HG02610 (cell line): ENCODE data around the gene HHIP.
"Not testable (repeated sequence)": the region's sequence is repeated elsewhere in the genome, so short reads cannot be mapped to it uniquely, and the experiment has no call there.

Experiments
- ATAC-seq: cut with Tn5 transposase; IDR thresholded peaks from one replicate; pipeline ENCODE4 v1.9.1; 2021; ENCODE audit warnings: mild to moderate bottlenecking, moderate library complexity; ENCODE audit not compliant: unreplicated experiment

The HHIP gene

DNA sequence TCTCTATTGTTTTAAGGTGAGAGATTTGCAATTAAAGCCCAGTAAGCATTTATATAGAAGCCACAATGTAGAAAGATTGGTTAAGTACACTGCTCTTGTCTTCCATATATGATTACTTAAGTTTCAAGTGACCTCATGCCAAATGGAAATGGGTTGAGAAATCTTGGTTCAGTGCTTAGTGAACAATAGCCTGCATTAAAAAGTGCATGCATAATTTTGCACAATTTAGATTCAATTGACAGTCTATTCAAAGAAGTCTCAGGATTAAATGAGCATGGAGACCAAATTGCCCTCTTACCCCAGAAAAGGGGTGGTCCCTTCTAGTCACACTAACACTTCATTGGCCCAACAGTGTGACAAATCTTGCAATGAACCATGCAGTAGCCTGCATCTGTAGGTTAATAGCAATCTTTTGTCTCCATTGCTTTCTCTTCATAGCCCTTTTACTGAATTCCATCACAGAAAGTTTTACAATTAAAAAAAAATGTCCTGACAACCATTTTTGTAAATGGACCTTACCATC is 93.6 kb downstream of the HHIP start:
- ATAC-seq: no peak

DNA sequence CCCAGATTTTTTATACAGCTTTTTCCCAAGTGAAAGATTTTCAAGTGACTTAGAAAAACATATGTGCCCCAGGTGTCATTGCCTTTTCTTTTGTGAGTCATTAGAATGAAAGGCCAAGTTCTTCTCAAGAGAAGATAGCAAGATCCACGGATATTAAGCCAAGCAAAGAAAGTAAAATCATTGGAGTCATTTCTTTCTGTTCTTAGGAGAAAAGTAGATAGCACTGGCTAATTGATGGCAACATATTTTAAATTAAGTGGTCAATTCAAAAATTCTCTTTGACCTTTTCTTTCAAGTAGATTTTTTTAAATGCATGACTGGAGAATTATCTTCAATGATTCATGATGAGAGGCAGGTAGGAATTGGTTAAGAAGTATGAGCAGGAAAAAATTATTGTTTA is 94.4 kb downstream of the HHIP start:
- no peak for ATAC-seq

DNA sequence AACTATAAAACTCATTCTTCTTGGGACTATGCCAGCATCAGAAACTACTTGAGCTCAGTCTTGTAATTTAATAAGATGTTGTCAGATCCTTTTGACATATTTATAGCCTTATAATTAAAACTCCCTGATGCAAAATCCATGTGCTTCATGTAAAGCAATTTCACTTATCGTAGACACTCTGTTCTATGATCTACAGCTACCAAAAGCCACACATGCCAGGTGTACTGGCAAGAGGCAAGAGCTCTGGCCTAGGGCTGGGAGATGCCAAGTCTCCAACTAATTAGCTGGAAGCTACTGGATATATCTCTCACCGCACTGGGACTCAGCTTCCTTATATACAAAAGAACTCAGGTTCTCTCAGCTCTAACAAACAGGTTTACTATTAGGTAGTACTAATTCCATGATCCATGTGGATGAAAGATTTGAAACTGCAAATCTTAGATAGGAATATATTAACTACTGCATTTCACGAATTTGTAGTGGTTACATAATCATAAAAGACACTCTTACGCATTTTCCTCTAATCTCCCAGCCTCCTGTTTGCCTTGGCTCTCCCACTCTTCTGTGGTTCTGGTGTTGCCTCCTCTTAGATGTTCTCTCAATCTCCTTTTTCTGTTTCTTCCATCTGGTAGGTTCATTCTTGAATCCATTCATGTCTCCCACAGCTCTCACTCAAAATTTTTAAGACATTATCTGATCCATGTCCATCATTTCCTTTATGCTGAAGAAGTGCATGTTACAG is 103.0 kb downstream of the HHIP start:
- ATAC-seq: no peak

DNA sequence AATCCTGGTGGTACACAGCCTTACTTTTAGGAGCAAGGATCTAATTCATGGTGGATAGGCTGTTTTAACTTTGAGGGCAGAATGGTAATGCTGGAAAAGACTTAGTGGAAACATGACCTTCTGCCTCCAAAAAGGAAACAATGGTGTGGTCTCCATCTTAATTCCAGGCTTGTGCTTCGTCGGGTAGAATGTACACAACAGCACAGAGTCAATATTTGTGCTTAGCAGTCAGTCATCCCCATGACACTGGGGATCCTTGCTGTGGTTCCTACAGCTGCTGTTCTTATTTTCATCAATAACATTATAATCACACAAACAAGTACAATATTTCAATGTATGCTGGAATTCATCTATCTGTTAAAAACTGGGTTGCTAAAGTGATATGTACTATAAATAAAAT is 104.4 kb downstream of the HHIP start:
- ATAC-seq: no peak

DNA sequence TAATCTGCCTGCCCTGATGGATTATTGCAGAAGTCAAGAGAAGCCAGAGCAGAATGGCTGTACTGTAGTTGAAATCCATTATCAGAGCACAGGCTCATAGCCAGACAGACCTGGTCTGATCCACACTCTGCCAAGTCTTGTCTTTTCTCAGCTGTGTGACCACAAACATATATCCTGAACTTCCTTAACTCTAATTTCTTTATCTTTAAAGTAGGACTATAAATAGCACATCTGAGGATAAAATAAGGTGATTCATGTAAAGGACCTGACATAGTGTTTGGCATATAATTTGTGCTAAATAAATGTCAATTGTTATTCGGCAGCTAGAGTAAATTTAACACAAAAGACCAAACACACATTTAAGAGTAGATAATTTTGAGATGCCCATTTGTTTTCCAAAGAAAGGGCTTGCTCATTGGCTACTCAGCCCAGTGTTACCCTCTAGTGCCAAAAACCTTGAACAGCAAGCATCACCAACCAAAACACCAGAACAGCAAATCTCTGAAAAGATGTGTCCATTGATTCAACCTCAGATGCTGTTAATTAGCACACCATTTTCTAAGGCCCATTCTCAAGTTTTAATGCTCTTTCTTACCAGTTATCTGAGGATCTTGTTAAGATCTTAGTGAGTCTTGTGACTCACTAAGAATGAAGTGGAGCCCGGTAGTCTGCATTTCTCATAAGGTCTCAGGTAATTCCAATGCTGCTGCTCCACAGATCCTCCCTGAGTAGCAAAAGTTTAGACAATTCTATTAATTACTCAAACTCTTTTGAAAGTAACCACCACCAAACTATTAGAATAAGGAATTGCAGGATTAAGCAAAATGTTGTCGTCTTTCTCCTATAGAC is 108.8 kb downstream of the HHIP start:
- ATAC-seq: no peak

DNA sequence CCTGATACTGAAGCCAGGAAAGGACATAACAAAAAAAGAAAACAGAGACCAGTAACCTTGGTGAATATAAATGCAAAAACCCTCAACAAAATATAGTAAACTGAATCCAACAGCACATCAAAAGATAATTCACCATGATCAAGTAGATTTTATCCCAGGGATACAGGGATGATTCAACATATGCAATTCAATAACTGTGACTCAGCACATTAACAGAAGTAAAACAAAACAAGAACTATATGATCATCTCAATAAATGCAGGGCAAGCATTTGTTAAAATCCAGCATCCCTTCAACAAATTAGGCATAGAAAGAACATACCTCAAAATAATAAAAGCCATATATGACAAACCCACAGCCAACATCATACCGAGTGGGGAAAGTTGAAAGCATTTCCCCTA is 112.0 kb downstream of the HHIP start:
- ATAC-seq: no peak

DNA sequence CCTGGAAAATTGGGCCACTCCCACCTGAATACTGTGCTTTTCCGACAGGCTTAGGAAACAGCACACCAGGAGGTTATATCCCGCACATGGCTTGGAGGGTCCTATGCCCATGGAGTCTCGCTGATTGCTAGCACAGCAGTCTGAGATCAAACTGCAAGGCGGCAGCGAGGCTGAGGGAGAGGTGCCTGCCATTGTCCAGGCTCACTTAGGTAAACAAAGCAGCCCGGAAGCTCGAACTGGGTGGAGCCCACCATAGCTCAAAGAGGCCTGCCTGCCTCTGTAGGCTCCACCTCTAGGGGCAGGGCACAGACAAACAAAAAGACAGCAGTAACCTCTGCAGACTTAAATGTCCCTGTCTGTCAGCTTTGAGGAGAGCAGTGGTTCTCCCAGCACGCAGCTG is 122.9 kb downstream of the HHIP start:
- ATAC-seq: not testable (repeated sequence)

DNA sequence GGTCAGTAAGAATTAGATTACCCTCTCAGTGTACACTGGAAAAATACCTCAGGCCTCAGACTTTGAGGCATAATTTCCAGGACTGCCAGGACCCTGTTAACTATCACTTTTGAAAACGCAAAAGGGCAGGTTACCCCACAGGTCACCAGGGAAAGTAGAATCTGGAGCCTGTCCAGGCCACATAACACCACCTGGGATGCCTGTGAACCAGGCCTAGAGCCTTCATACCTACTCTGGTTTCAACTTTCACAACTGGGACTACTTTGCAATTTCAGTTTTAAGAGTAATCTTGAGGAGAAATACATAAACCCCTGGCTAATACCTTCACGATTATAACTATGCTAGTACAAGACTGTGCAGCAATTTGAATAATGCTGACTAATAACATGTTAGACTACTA is 132.4 kb downstream of the HHIP start:
- no peak for ATAC-seq

DNA sequence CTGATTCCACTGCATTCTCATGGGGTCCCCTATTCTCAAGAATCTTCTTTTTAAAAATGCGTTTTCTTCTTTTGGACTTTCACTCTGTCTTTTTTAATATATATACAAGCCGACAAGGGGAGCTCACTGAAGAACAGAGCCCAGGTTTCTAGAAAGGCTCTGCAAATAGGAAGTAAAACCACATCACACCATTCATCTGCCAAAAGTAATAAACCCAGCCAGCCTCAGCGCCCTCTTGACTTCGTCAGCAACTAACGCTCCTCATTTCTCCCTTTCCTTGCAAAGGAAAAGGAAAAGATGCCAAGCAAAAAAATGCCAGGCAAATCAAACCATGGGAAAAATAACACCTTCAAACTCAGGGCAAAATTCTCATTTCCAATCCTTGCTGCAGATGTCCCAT is 136.4 kb downstream of the HHIP start:
- ATAC-seq: no peak

DNA sequence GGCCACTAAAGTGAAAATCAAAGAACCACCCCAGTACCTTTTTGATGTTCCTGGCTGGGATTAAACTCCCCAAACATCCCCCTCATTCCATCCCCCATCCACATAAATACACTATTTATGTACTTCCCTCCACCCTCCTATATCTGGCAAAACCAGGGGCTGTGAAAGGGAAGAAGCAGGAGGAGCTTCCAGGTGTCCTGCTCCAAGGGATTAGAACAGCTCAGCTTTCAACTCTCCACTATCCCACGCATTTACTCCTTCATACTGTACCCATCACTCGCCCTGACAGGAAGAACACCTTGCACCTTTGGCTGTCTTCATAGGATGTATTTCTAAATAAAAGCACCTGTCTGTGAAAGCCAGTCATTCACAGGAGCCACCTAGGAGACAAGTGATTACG is 140.0 kb downstream of the HHIP start:
- no peak for ATAC-seq

DNA sequence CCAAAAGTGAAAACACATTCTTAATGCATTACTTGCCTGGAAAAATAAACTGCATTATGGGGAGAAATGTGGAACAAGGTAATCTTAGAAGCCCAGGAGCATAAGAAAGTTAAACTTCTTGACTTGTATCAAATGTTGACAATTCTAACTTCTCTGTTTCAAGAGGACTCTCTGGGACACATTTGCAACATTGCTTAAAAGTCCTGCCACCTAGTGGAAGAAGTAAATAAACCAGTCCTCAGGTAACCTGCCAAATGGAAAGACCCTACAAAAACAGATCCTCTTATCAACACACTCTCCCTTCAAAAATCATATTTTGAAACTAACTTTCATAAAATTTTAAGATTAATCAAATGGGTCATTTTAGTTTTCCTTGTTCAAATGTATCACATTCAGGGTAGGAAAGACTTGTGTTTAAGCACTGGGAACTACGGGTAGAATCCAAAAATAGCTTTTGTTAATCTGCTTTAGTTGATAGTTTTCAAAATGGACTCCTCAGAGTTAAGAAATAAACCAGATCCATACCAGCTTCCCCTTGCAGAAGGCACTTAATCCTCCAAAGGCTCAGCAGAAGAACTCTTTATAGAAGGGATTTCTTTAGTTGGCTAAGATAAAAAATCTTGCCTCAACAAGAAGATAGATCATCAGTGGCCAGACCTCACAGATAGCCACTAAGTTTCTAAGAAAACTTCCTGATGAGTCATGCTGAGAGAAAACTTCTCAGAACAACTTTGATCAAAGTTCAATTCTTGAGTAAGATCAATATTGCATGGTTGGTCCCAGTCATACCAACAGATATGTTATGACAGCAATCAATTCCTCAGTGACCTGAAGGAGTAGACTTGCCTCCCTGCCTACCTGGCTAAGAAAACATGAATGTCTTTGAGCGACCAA is 141.7 kb downstream of the HHIP start:
- ATAC-seq: peak; percentile 96

DNA sequence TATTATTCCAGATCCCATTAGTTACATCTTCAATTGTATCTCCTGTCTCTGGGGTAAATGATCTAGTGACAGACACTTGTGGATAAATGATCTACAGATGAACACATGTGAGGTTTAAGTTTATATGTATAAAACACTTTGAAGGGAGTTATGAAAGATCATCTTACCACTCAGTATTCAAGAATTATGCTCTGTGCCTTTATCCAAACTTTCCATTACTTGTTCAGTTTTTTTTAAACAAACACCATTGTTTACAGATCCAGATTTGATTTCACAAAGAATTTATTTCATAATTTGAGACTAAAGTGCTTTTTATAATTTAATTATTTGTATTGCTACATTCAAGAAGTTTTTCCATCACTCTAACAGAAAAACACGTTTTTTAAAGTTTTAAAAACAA is 142.5 kb downstream of the HHIP start:
- no peak for ATAC-seq

DNA sequence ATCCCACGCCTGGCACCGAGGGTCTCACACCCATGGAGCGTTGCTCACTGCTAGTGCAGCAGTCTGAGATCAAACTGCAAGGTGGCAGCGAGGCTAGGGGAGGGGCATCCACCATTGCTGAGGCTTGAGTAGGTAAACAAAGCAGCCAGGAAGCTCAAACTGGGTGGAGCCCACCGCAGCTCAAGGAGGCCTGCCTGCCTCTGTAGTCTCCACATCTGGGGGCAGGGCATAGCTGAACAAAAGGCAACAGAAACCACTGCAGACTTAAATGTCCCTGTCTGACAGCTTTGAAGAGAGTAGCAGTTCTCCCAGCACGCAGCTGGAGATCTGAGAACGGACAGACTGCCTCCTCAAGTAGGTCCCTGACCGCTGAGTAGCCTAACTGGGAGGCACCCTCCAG is 146.0 kb downstream of the HHIP start:
- ATAC-seq: not testable (repeated sequence)
